ENCODE measurements around the gene STPG1.

DNA sequence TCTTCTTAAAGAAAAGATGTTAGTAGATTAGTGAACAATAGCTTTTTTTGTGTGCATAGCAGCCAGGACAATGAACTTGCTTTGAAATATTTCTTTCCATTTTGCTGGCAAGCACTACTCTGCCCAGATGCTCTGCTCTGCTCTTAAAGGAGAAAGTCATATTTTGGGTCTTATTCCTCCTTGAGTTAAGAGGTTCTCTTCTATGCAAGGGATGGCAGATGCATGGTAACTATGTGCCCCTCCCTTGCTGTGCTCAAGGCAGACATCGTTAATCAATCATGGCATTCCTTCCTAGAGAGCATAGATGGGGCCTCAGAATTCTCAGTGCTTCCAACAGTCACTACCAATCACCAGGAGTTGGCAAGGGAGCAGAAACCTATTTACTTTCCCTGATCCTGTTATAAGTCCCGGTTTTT lies 29.7 kb upstream of the STPG1 start:
- TF ChIP-seq, protein P1, sequence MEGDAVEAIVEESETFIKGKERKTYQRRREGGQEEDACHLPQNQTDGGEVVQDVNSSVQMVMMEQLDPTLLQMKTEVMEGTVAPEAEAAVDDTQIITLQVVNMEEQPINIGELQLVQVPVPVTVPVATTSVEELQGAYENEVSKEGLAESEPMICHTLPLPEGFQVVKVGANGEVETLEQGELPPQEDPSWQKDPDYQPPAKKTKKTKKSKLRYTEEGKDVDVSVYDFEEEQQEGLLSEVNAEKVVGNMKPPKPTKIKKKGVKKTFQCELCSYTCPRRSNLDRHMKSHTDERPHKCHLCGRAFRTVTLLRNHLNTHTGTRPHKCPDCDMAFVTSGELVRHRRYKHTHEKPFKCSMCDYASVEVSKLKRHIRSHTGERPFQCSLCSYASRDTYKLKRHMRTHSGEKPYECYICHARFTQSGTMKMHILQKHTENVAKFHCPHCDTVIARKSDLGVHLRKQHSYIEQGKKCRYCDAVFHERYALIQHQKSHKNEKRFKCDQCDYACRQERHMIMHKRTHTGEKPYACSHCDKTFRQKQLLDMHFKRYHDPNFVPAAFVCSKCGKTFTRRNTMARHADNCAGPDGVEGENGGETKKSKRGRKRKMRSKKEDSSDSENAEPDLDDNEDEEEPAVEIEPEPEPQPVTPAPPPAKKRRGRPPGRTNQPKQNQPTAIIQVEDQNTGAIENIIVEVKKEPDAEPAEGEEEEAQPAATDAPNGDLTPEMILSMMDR (tag by site-specific recombination; IDR thresholded peaks at IDR 0.05) = no peak
- no peak for TF ChIP-seq ZSCAN16 (tag by site-specific recombination; IDR thresholded peaks at IDR 0.05)
- TF ChIP-seq, protein P2, sequence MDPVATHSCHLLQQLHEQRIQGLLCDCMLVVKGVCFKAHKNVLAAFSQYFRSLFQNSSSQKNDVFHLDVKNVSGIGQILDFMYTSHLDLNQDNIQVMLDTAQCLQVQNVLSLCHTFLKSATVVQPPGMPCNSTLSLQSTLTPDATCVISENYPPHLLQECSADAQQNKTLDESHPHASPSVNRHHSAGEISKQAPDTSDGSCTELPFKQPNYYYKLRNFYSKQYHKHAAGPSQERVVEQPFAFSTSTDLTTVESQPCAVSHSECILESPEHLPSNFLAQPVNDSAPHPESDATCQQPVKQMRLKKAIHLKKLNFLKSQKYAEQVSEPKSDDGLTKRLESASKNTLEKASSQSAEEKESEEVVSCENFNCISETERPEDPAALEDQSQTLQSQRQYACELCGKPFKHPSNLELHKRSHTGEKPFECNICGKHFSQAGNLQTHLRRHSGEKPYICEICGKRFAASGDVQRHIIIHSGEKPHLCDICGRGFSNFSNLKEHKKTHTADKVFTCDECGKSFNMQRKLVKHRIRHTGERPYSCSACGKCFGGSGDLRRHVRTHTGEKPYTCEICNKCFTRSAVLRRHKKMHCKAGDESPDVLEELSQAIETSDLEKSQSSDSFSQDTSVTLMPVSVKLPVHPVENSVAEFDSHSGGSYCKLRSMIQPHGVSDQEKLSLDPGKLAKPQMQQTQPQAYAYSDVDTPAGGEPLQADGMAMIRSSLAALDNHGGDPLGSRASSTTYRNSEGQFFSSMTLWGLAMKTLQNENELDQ (tag by site-specific recombination; IDR thresholded peaks at IDR 0.05; ENCODE audit: low read depth) = no peak
- TF ChIP-seq ZSCAN30 (tag by site-specific recombination; IDR thresholded peaks at IDR 0.05) = no peak
- no peak for TF ChIP-seq ZNF777 (tag by site-specific recombination; IDR thresholded peaks at IDR 0.05; ENCODE audit: borderline replicate concordance)
- no peak for TF ChIP-seq ZNF24 (tag by site-specific recombination; IDR thresholded peaks at IDR 0.05)
- TF ChIP-seq, protein P3, sequence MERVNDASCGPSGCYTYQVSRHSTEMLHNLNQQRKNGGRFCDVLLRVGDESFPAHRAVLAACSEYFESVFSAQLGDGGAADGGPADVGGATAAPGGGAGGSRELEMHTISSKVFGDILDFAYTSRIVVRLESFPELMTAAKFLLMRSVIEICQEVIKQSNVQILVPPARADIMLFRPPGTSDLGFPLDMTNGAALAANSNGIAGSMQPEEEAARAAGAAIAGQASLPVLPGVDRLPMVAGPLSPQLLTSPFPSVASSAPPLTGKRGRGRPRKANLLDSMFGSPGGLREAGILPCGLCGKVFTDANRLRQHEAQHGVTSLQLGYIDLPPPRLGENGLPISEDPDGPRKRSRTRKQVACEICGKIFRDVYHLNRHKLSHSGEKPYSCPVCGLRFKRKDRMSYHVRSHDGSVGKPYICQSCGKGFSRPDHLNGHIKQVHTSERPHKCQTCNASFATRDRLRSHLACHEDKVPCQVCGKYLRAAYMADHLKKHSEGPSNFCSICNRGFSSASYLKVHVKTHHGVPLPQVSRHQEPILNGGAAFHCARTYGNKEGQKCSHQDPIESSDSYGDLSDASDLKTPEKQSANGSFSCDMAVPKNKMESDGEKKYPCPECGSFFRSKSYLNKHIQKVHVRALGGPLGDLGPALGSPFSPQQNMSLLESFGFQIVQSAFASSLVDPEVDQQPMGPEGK (tag by site-specific recombination; IDR thresholded peaks at IDR 0.05) = no peak
- no peak for TF ChIP-seq ZBTB7A (tag by site-specific recombination; IDR thresholded peaks at IDR 0.05; ENCODE audit: low read depth)
- TF ChIP-seq ZBTB21 (tag by site-specific recombination; IDR thresholded peaks at IDR 0.05) = no peak
- no peak for TF ChIP-seq ZBTB8A (tag by site-specific recombination; IDR thresholded peaks at IDR 0.05)
- TF ChIP-seq ZNF529 (tag by site-specific recombination; IDR thresholded peaks at IDR 0.05; ENCODE audit: insufficient replicate concordance) = no peak
- TF ChIP-seq YY1 (tag by site-specific recombination; IDR thresholded peaks at IDR 0.05) = no peak

Data from HEK293 (cell line).